ENCODE results near the gene VSIG1.

- TF ChIP-seq NFRKB (IDR thresholded peaks at IDR 0.05) (no peak), FOXA1 (IDR thresholded peaks at IDR 0.05) (no peak), TARDBP (IDR thresholded peaks at IDR 0.05) (no peak), L3MBTL2 (conservative IDR thresholded peaks at IDR 0.05) (no peak), FOXM1 (IDR thresholded peaks at IDR 0.05; ENCODE audit: borderline replicate concordance) (no peak), ZNF384 (IDR thresholded peaks at IDR 0.05) (no peak)
Observed at GRCh38 chrX:108044554-108045256, at the start of gene VSIG1.

Data from HEK293T (cell line).